ENCODE measurements around the gene TSHZ3. TPM values are rescaled to one million over a fixed set of nuclear protein-coding genes. Genes with fewer than 3 reads are reported as not detected.

TSHZ3 gene
- total and polyA plus RNA-seq, 9 of the 15 experiments (the other 6 are each of a cell fraction or from before 2014, with no cell fraction given), result 0.03 to 0.13 (median 0.05) TPM; not detected in 5

- TF ChIP-seq, protein P1, sequence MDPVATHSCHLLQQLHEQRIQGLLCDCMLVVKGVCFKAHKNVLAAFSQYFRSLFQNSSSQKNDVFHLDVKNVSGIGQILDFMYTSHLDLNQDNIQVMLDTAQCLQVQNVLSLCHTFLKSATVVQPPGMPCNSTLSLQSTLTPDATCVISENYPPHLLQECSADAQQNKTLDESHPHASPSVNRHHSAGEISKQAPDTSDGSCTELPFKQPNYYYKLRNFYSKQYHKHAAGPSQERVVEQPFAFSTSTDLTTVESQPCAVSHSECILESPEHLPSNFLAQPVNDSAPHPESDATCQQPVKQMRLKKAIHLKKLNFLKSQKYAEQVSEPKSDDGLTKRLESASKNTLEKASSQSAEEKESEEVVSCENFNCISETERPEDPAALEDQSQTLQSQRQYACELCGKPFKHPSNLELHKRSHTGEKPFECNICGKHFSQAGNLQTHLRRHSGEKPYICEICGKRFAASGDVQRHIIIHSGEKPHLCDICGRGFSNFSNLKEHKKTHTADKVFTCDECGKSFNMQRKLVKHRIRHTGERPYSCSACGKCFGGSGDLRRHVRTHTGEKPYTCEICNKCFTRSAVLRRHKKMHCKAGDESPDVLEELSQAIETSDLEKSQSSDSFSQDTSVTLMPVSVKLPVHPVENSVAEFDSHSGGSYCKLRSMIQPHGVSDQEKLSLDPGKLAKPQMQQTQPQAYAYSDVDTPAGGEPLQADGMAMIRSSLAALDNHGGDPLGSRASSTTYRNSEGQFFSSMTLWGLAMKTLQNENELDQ (CRISPR knock-in tag; IDR thresholded peaks at IDR 0.05; ENCODE audit: borderline replicate concordance), result no peak
- TF ChIP-seq CTBP1 (IDR thresholded peaks at IDR 0.05; ENCODE audit: borderline replicate concordance) (no peak), ZNF174 (CRISPR knock-in tag; IDR thresholded peaks at IDR 0.05) (no peak), CBX1 (IDR thresholded peaks at IDR 0.05; ENCODE audit: low read depth) (no peak), MECOM (CRISPR knock-in tag; IDR thresholded peaks at IDR 0.05) (no peak), ZFP30 (CRISPR knock-in tag; IDR thresholded peaks at IDR 0.05; ENCODE audit: borderline replicate concordance) (no peak), NFE2L1 (tag; IDR thresholded peaks at IDR 0.05; ENCODE audit: borderline replicate concordance, low read depth) (no peak), ZNF232 (CRISPR knock-in tag; IDR thresholded peaks at IDR 0.05) (no peak), ARNT (IDR thresholded peaks at IDR 0.05) (no peak), SMARCA4 (IDR thresholded peaks at IDR 0.05) (no peak), HMG20A (CRISPR knock-in tag; conservative IDR thresholded peaks at IDR 0.05) (no peak), ZNF184 (CRISPR knock-in tag; IDR thresholded peaks at IDR 0.05) (no peak)
Observed at GRCh38 chr19:31330761-31331160, 18.5 kb downstream of the TSHZ3 start (continued).

All from K562 (cell line).